K562 (cell line): Measurements from ENCODE around the gene LAMA3.

Experiments
- BHLHE40 ChIP-seq: IDR thresholded peaks from 2 replicates; pipeline ENCODE4 v1.6.1; 2011; ENCODE audit warnings: low read length, improper control_type of control experiment
- HDAC2 ChIP-seq: fragments of 450-650 bp; IDR thresholded peaks from 2 replicates; pipeline ENCODE4 v1.6.1; 2016; ENCODE audit warnings: mild to moderate bottlenecking
- MYC ChIP-seq, 2 experiments: fragments of 250-450 bp in 1 of 2; sonication (Bioruptor Pico) in 1 of 2; IDR thresholded peaks; 2 replicates each; pipeline versions ENCODE4 v1.5.1 to v1.6.1; 2012 to 2021; ENCODE audit warnings: low read depth in 2 of 2, borderline replicate concordance in 1 of 2, improper control_type of control experiment in 1 of 2, low read length in 1 of 2, mild to moderate bottlenecking in 1 of 2, moderate library complexity in 1 of 2
- POLR2AphosphoS5 ChIP-seq: IDR thresholded peaks from 2 replicates; pipeline ENCODE4 v1.6.1; 2011; ENCODE audit warnings: mild to moderate bottlenecking, low read depth, low read length, moderate library complexity; ENCODE audit not compliant: control insufficient read depth, insufficient read depth
- RAD21 ChIP-seq, 2 experiments: fragments of 250-450 bp in 1 of 2; fragments of 450-650 bp in 1 of 2; sonication (Bioruptor Pico) in 1 of 2; formaldehyde crosslinking in 1 of 2; IDR thresholded peaks in 1 of 2; conservative IDR thresholded peaks in 1 of 2; 2 replicates each; pipeline versions ENCODE4 v1.4.0 to v1.8.0; 2020 to 2022; ENCODE audit warnings: mild to moderate bottlenecking in 2 of 2, moderate library complexity in 1 of 2
- SRSF1 ChIP-seq: fragments of 200-400 bp; formaldehyde crosslinking; IDR thresholded peaks from 2 replicates; pipeline ENCODE4 v1.6.1; 2017; ENCODE audit warnings: mild to moderate bottlenecking, low read depth, low read length, moderate library complexity
- TAF7 ChIP-seq: fragments of 450-650 bp; IDR thresholded peaks from 2 replicates; pipeline ENCODE4 v1.6.1; 2016; ENCODE audit warnings: missing genetic modification characterization, missing compliant biosample characterization
- YY1 ChIP-seq, 3 experiments: IDR thresholded peaks; 2 replicates each; pipeline ENCODE4 v1.6.1; 2011; ENCODE audit warnings: low read length in 2 of 3, mild to moderate bottlenecking in 2 of 3, moderate library complexity in 2 of 3, borderline replicate concordance in 1 of 3, control low read depth in 1 of 3, low read depth in 1 of 3; ENCODE audit not compliant: insufficient read depth in 3 of 3, insufficient replicate concordance in 2 of 3, control insufficient read depth in 1 of 3, insufficient read length in 1 of 3; ENCODE audit errors: extremely low read depth in 1 of 3
- ZNF707 ChIP-seq: fragments of 250-450 bp; sonication (Bioruptor Pico); conservative IDR thresholded peaks from 2 replicates; pipeline ENCODE4 v1.8.0; 2022; ENCODE audit warnings: inconsistent platforms, mild to moderate bottlenecking, moderate library complexity
- ZSCAN32 ChIP-seq: fragments of 450-650 bp; formaldehyde crosslinking; IDR thresholded peaks from 2 replicates; pipeline ENCODE4 v1.4.0; 2020; ENCODE audit warnings: mild to moderate bottlenecking, moderate library complexity
- ZZZ3 ChIP-seq: fragments of 450-650 bp; IDR thresholded peaks from 2 replicates; pipeline ENCODE4 v1.6.1; 2016; ENCODE audit warnings: antibody characterized with exemption, mild to moderate bottlenecking, moderate library complexity
- TF ChIP-seq, protein P1 (sequence below): fragments of 200-600 bp; sonication (generic); IDR thresholded peaks from one replicate; pipeline ENCODE4 v1.6.1; 2012; ENCODE audit warnings: mild to moderate bottlenecking, low read depth, low read length, inconsistent platforms
- TF ChIP-seq, protein P2 (sequence below), 3 experiments: IDR thresholded peaks in 2 of 3; conservative IDR thresholded peaks in 1 of 3; 2 replicates each; pipeline ENCODE4 v1.5.1; 2011 to 2012; ENCODE audit warnings: low read length in 3 of 3, mild to moderate bottlenecking in 3 of 3, control low read depth in 2 of 3, improper control_type of control experiment in 1 of 3, inconsistent platforms in 1 of 3, low read depth in 1 of 3, mixed read lengths in 1 of 3, moderate library complexity in 1 of 3; ENCODE audit not compliant: insufficient read depth in 2 of 3

DNA sequence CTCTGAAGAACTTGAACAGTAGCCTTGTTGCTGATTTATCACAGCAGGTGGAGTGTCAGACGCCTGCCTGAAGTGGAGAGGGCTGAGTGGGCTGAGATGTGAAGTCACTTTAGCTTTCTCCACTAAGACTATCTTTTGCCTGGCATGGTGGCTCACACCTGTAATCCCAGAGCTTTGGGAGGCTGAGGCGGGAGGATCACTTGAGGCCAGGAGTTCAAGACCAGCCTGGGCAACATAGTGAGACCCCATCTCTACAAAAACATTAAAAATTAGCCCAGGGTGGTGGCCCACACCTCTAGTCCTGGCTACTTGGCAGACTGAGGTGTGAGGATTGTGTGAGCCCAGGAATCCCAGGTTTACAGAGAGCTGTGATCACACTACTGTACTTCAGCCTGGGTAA, 264.7 kb downstream of the LAMA3 start:
- TF ChIP-seq, protein P1, sequence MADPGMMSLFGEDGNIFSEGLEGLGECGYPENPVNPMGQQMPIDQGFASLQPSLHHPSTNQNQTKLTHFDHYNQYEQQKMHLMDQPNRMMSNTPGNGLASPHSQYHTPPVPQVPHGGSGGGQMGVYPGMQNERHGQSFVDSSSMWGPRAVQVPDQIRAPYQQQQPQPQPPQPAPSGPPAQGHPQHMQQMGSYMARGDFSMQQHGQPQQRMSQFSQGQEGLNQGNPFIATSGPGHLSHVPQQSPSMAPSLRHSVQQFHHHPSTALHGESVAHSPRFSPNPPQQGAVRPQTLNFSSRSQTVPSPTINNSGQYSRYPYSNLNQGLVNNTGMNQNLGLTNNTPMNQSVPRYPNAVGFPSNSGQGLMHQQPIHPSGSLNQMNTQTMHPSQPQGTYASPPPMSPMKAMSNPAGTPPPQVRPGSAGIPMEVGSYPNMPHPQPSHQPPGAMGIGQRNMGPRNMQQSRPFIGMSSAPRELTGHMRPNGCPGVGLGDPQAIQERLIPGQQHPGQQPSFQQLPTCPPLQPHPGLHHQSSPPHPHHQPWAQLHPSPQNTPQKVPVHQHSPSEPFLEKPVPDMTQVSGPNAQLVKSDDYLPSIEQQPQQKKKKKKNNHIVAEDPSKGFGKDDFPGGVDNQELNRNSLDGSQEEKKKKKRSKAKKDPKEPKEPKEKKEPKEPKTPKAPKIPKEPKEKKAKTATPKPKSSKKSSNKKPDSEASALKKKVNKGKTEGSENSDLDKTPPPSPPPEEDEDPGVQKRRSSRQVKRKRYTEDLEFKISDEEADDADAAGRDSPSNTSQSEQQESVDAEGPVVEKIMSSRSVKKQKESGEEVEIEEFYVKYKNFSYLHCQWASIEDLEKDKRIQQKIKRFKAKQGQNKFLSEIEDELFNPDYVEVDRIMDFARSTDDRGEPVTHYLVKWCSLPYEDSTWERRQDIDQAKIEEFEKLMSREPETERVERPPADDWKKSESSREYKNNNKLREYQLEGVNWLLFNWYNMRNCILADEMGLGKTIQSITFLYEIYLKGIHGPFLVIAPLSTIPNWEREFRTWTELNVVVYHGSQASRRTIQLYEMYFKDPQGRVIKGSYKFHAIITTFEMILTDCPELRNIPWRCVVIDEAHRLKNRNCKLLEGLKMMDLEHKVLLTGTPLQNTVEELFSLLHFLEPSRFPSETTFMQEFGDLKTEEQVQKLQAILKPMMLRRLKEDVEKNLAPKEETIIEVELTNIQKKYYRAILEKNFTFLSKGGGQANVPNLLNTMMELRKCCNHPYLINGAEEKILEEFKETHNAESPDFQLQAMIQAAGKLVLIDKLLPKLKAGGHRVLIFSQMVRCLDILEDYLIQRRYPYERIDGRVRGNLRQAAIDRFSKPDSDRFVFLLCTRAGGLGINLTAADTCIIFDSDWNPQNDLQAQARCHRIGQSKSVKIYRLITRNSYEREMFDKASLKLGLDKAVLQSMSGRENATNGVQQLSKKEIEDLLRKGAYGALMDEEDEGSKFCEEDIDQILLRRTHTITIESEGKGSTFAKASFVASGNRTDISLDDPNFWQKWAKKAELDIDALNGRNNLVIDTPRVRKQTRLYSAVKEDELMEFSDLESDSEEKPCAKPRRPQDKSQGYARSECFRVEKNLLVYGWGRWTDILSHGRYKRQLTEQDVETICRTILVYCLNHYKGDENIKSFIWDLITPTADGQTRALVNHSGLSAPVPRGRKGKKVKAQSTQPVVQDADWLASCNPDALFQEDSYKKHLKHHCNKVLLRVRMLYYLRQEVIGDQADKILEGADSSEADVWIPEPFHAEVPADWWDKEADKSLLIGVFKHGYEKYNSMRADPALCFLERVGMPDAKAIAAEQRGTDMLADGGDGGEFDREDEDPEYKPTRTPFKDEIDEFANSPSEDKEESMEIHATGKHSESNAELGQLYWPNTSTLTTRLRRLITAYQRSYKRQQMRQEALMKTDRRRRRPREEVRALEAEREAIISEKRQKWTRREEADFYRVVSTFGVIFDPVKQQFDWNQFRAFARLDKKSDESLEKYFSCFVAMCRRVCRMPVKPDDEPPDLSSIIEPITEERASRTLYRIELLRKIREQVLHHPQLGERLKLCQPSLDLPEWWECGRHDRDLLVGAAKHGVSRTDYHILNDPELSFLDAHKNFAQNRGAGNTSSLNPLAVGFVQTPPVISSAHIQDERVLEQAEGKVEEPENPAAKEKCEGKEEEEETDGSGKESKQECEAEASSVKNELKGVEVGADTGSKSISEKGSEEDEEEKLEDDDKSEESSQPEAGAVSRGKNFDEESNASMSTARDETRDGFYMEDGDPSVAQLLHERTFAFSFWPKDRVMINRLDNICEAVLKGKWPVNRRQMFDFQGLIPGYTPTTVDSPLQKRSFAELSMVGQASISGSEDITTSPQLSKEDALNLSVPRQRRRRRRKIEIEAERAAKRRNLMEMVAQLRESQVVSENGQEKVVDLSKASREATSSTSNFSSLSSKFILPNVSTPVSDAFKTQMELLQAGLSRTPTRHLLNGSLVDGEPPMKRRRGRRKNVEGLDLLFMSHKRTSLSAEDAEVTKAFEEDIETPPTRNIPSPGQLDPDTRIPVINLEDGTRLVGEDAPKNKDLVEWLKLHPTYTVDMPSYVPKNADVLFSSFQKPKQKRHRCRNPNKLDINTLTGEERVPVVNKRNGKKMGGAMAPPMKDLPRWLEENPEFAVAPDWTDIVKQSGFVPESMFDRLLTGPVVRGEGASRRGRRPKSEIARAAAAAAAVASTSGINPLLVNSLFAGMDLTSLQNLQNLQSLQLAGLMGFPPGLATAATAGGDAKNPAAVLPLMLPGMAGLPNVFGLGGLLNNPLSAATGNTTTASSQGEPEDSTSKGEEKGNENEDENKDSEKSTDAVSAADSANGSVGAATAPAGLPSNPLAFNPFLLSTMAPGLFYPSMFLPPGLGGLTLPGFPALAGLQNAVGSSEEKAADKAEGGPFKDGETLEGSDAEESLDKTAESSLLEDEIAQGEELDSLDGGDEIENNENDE, result no peak
- TF ChIP-seq BHLHE40 (no peak), YY1 (IDR thresholded peaks at IDR 0.05; ENCODE audit: borderline replicate concordance in 1 of 3, control insufficient read depth in 1 of 3, extremely low read depth in 1 of 3, insufficient read depth in 3 of 3, insufficient read length in 1 of 3, insufficient replicate concordance in 2 of 3, low read depth in 1 of 3, low read length in 2 of 3) (no peak), POLR2AphosphoS5 (no peak), TAF7 (tag) (no peak), ZNF707 (CRISPR knock-in tag) (no peak), RAD21 (CRISPR knock-in tag; conservative IDR thresholded peaks at IDR 0.05 in 1 of 2, IDR thresholded peaks at IDR 0.05 in 1 of 2) (no peak), MYC (IDR thresholded peaks at IDR 0.05; ENCODE audit: low read depth, low read length) (no peak), MYC (CRISPR knock-in tag; IDR thresholded peaks at IDR 0.05; ENCODE audit: borderline replicate concordance, low read depth) (no peak), SRSF1 (no peak), HDAC2 (no peak), ZSCAN32 (CRISPR knock-in tag) (no peak), ZZZ3 (no peak)
- TF ChIP-seq, protein P2, sequence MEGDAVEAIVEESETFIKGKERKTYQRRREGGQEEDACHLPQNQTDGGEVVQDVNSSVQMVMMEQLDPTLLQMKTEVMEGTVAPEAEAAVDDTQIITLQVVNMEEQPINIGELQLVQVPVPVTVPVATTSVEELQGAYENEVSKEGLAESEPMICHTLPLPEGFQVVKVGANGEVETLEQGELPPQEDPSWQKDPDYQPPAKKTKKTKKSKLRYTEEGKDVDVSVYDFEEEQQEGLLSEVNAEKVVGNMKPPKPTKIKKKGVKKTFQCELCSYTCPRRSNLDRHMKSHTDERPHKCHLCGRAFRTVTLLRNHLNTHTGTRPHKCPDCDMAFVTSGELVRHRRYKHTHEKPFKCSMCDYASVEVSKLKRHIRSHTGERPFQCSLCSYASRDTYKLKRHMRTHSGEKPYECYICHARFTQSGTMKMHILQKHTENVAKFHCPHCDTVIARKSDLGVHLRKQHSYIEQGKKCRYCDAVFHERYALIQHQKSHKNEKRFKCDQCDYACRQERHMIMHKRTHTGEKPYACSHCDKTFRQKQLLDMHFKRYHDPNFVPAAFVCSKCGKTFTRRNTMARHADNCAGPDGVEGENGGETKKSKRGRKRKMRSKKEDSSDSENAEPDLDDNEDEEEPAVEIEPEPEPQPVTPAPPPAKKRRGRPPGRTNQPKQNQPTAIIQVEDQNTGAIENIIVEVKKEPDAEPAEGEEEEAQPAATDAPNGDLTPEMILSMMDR (IDR thresholded peaks at IDR 0.05 in 2 of 3, conservative IDR thresholded peaks at IDR 0.05 in 1 of 3; ENCODE audit: insufficient read depth in 2 of 3, low read depth in 1 of 3, low read length in 3 of 3), result no peak
